SW 1271 (cell line): Measurements from ENCODE around the gene LMCD1.

Experiments used
- DNase-seq, 2 experiments: peaks; one replicate each; lab custom pipeline; 2025; lab: John Stamatoyannopoulos, UW

The LMCD1 gene

GRCh38 chr3:8536096-8537056, 34.8 kb downstream of the LMCD1 start:
- no peak for DNase-seq

GRCh38 chr3:8537440-8537839, 35.8 kb downstream of the LMCD1 start:
- no peak for DNase-seq

DNA sequence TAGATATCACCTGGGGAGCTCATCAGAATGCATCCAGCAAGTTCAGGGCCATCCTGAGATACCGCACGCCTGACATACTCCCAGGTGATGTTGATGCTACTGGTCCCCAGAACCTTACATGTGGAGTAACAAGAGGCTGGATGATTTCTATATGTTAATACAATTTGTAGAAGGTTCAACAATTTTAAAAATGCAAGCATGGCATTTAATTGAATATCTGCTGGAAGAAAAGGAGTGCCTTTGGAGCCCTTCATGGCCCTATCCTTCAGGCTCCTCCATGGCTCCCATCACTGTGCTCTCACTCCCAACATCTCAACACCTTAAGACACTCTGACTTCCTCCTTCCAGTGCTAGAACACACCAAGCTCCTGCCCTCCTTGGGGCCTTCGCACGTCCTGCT, 36.6 kb downstream of the LMCD1 start:
- no peak for DNase-seq

GRCh38 chr3:8538913-8539312, 37.3 kb downstream of the LMCD1 start:
- DNase-seq = no peak

- DNase-seq = no peak
Measured at GRCh38 chr3:8539419-8539818, 37.8 kb downstream of the LMCD1 start.

DNA sequence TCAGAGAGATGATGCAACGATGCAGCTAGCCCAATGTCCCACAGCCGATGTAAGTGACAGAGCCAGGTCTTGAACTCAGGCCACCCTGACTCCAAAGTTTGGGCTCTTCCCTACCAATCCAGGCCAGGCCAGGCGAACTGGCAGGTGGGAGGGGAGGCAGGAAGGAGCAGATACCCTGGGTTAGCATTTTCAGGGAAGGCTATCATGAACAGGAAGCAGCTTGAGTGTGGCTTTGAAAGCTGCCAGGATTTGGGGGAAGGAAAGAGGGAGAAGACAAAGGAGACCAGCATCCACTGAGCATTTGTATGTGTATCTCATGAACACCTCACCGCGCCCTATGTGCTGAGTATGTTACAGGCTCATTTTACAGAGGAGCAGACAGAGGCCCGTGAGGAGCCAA, 38.8 kb downstream of the LMCD1 start:
- DNase-seq = no peak

- DNase-seq = no peak
Measured at GRCh38 chr3:8541486-8541885, 39.9 kb downstream of the LMCD1 start.

GRCh38 chr3:8542190-8543135, 40.8 kb downstream of the LMCD1 start:
- DNase-seq = no peak

DNA sequence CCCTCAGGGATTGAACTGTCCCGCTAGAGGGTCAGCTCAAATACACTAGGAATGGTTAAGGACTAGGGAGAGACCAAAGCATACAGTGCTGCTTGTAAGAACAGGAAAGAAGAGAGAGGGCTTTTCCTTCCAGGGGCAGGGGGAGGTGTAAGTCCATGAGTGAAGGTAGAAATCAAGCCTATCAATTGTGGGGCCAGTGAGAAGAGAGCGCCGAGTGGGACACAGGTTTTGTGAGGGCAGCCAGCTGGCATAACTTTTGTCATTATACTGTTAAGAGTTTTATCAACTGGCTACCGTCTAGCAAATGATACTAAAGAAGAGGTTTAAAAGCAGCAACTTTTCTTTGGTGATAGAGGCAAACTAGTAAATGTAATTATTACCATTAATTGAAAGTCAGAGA, 45.0 kb downstream of the LMCD1 start:
- DNase-seq = no peak

- DNase-seq = no peak
Measured at GRCh38 chr3:8548502-8549275, 47.1 kb downstream of the LMCD1 start.

- no peak for DNase-seq
Measured at GRCh38 chr3:8549354-8549753, 47.7 kb downstream of the LMCD1 start.

GRCh38 chr3:8550611-8551010, 49.0 kb downstream of the LMCD1 start:
- no peak for DNase-seq

DNA sequence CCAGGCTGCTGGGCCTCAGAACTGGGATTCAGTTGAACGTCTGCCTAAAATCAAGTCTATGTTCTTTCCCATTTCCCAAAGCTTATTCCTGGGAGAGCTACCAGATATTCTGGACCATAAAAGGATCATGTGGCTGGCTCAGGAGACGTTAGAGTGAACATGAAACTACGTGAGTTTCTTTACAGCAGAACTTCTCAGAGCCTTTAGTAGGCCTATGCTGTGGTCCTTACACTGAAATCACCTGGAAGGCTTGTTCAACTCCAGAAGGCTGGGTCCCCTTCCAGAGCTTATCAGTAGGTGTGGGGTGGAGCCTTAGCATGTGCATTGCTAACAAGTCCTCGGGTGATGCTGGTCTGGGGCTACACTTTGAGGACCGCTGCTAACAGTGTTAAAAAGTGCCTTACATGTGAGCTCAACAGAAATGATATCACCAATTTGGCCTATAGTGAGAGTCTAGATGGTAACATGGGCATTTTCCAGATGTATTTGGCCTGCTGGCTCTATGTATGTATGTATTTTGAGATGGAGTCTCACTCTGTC, 50.7 kb downstream of the LMCD1 start:
- DNase-seq = no peak

DNA sequence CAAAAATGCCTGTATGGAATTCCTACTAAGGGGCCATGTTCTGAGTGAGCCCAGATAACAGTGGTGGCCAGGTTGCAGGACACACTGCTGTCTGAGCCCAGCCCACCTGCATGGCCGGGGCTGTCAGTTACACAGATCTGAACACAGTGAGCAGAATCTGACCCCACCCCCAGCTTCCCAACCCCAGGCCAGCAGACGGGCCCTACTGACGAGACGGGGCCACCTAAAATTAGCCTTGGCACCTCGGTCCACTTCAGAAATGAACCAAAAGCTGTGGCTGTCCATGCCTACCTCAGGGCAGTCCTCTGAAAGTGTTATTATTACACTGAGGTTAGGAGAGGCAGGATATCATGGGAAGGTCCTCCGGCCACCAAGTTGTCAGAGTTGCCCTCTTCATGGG, 51.8 kb downstream of the LMCD1 start:
- no peak for DNase-seq

GRCh38 chr3:8554696-8555095, 53.1 kb downstream of the LMCD1 start:
- no peak for DNase-seq

- no peak for DNase-seq
Measured at GRCh38 chr3:8555113-8555661, 53.6 kb downstream of the LMCD1 start.

GRCh38 chr3:8555725-8556472, 54.3 kb downstream of the LMCD1 start:
- DNase-seq = no peak

GRCh38 chr3:8556473-8556869, 54.8 kb downstream of the LMCD1 start:
- no peak for DNase-seq

- DNase-seq = no peak
Measured at GRCh38 chr3:8557298-8557697, 55.7 kb downstream of the LMCD1 start.

DNA sequence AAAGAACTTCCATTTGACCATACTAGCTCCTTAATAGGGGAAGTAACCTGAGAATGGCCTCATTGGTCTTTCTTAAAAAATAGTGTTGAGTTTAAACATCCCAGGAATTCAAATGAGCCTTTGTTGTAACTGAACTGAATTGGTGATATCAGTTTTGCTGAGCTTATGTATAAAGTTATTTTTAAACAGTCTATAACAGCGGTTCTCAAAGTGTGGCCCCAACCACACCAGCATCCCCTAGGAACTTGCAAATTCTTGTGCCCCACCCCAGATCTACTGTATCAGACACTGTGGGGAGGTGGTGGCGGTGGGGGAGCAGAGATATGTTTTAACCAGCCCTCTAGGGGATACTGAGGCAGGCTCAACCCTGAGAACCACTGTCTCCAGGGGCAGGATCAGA, 57.0 kb downstream of the LMCD1 start:
- no peak for DNase-seq

GRCh38 chr3:8559351-8559750, 57.7 kb downstream of the LMCD1 start:
- no peak for DNase-seq
